NCI-H2107 treated with DMSO at 0.1 percent for 48 hours (cell line): Measurements from ENCODE around the gene MTHFD2L.
A peak's percentile ranks its signal among the peaks of the same experiment; 100 is the strongest.

Source experiments
- DNase-seq: peaks from one replicate; lab custom pipeline; 2025; ENCODE audit not compliant: unreplicated experiment; lab: John Stamatoyannopoulos, UW

The MTHFD2L gene

GRCh38 chr4:74294681-74295080 is 136.8 kb downstream of the MTHFD2L start:
- DNase-seq = no peak

GRCh38 chr4:74297539-74297938 is 139.6 kb downstream of the MTHFD2L start:
- no peak for DNase-seq

GRCh38 chr4:74304095-74304625 is 146.2 kb downstream of the MTHFD2L start:
- DNase-seq = no peak

GRCh38 chr4:74305000-74305399 is 147.1 kb downstream of the MTHFD2L start:
- DNase-seq = no peak

GRCh38 chr4:74307170-74307569 is 149.3 kb downstream of the MTHFD2L start:
- no peak for DNase-seq

DNA sequence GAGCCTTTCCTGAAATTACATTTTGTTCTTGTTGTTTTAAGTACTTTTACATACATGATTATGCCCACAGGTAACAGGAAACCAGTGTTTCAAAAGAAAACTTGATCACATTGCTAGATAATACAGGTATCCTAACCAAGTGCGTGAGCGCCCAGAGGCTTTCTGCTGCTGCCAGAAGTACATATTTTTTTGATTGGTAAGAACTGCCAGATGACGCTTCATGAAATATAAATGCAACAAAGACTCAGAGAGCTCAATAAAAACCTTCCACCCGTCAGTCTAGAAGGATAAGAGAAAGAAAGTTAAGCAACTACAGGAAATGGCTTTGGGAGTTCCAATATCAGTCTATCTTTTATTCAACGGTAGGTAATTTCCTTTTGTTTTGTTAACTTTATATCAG is 150.3 kb downstream of the MTHFD2L start, which contains the start of gene EPGN:
TSS of gene EPGN (plus strand) at position 256 of the 400 bp plus-strand sequence. CDS start at position 320, 64 bp downstream.
- DNase-seq = no peak

- DNase-seq = no peak
These were observed 151.3 kb downstream of the MTHFD2L start for GRCh38 chr4:74309223-74309622.

DNA sequence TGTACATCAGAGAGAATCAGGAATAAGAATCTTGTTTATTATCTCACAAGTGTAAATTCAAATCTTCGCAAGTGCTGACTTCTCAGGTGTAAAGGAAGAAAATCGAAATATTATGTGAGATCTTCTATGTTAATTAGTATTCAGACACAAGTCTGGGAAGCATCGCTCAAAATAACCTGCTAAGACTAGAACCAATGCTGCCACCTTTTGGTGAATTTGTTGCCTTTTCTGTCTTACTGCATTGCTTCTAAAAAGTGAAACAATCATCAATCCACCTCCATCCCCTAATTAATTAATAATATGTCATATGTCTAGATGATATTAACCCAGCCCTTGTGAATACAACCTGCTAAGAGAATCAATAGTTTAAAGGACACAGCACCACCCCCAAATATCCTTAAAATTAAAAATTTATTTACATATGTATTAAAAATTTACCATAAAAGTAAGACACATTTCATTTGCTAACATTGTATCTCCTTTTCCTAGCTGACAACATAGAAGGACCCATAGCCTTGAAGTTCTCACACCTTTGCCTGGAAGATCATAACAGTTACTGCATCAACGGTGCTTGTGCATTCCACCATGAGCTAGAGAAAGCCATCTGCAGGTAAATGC is 153.9 kb downstream of the MTHFD2L start:
- peak; percentile 1 for DNase-seq

DNA sequence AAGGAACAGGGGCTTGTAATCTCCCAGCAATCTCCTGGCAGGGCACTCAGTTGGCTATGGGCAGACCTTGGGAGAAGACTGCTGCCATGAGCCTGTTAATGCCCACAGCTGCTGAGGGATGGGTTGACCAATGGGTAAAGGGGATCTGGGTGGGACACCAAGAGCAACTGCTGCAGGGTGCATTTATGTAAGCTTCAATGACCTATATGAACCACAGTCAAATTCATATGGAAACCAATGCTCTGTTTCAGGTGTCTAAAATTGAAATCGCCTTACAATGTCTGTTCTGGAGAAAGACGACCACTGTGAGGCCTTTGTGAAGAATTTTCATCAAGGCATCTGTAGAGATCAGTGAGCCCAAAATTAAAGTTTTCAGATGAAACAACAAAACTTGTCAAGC is 156.4 kb downstream of the MTHFD2L start:
- DNase-seq = no peak

DNA sequence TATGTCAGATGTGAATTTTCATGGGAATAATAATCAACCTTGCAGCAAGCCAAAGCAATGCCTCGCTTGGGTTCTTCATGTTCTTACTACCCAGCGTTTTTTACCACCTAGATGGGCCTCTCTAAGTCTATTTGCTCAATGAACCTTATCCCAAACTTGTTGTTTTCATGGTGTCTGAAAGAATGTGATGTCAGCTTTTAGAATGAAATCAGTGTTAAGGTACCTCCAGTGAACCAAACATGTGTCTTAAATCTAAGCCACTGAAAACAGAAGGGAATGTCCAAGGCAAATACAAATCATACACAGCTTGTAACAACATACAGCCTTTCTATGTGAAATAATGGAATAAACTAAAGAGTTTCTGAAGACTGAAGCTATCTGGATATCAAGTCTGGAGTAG is 157.0 kb downstream of the MTHFD2L start:
- DNase-seq = no peak

DNA sequence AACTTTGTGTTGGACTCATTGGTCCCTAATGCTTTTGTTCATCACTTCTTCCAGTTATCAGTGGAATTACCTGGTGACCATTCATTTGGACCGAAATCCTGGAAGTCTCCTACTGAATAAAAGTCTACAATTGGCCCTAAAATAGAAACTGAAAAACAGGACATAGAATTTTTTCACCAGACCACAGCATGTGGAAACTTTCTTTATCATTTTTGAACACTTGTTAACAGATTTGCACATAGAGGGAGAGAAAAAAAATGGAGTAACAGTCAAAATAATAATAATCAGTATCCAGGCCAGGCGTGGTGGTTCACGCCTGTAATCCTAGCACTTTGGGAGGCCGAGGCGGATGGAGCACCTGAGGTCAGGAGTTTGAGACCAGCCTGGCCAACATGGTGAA is 157.5 kb downstream of the MTHFD2L start:
- DNase-seq = no peak

DNA sequence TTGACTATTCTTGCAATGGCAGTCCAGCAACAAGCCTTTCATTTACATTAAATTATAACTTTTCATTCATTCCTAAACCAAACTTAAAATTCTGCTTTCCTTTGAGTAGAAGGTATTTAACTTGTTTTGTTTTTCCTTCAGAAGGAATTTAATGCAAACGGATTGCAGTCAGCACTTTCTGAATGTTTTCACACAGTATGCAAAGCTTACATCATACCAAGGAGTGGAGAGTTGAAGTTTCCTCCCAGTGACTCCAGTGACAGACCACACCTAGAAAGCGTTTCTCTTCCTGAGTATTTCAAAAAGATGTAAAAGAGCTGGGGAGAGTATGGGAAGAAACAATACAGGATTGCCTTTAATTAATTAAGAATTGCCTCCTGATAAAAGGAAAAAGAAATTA is 158.5 kb downstream of the MTHFD2L start:
- DNase-seq = no peak

DNA sequence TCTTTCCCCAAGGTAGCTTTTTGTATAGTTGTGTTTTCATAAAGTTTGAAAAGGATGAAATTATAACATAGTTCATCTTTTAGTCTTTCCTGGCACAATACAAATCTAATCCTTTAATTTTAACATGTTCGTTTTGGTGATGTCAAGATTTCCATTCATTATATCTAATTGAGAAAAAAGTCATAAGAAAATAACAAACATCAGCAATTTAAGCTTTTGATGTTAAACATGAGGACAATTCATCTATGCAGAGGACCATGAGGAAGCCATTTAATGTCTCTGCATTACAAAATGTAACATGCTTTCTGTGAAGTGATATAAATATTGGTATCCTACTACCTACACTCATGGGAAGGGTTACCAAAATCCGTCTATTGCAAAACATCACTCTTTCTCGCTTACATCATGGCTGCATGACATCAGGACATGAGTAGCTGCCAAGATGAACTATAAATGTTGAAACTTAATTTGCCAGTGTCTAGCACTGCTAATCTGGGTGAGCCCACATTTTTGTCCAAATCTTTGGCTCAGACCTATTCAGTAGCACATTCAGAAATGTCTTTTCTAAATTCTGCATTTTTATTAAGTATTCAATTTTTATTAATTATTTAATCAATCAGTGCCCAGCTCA is 159.8 kb downstream of the MTHFD2L start:
- no peak for DNase-seq

DNA sequence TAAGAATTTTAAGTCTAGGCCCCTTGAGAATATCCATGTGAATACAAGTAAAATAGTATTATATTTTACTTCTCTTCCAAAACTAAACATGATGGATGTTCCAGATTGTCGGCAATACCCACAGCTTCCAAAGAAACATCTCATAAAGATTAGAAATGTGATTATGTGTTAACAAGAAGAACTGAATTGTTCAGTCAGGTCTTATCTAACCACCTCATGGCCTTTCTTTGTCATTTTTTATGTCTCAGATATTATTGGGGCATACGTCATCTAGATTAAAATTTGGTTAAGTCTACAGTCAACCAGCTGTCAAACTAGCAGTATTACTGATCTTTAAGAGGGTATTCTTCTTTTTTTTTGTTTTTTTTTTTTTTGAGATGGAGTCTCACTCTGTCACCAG is 160.4 kb downstream of the MTHFD2L start:
- no peak for DNase-seq

DNA sequence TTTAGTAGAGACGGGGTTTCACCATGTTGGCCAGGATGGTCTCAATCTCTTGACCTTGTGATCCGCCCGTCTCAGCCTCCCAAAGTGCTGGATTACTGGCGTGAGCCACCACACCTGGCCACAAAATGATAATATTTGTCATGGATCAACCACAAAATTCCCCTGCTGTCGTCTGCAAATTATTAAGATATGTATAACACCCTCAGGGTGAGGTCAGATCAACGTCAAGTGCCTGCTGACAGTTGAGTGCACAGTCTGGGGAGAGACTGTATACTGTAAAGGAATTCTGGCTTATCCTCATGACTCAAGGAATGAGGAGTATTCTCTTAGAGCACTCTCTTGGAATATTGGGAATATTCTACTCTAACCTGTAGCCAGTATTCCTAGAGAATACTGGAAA is 161.6 kb downstream of the MTHFD2L start:
- DNase-seq = no peak

- peak; percentile 11 for DNase-seq
These were observed 162.7 kb downstream of the MTHFD2L start for GRCh38 chr4:74320559-74321118.

- DNase-seq = no peak
These were observed 164.4 kb downstream of the MTHFD2L start for GRCh38 chr4:74322301-74322700.

GRCh38 chr4:74323663-74324062 is 165.7 kb downstream of the MTHFD2L start:
- no peak for DNase-seq

DNA sequence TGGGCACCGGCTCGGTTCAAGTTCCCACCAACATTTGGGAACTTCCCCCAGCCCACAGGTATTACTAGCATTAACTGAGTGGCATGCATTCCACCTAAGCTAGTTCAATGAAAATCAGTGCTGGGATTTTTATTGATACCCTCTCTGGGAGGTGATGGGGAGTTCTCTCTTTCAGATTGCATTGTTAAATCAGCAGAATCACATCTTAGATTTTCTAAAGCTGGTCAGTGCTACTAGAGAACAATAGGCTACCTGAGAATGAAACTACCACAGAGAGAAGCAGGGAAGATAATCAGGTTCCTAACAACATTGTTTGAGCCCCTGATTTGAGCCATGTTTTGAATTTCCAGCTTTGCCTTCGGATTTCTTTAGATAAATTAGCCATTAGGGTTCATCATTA is 166.3 kb downstream of the MTHFD2L start:
- no peak for DNase-seq

- no peak for DNase-seq
These were observed 168.0 kb downstream of the MTHFD2L start for GRCh38 chr4:74325886-74326285.

DNA sequence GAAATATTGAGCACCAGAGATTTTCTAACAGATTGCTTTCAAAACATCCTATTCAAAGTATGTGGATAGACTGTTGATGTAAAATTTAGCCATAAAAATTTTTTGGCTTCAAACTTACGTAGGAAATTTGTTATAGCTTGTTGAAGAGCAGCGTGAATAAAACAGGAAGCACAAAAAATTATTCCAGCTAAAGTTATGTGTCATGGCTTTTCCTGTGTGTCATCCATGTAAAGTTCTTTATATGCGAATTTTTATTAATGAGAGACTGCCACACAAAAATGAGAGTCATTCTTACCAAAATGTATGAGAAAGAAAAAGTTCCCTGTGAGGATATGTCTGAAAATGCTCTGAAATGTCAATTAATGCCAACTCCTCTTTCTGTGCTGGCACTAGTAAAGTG is 169.8 kb downstream of the MTHFD2L start:
- DNase-seq = no peak

DNA sequence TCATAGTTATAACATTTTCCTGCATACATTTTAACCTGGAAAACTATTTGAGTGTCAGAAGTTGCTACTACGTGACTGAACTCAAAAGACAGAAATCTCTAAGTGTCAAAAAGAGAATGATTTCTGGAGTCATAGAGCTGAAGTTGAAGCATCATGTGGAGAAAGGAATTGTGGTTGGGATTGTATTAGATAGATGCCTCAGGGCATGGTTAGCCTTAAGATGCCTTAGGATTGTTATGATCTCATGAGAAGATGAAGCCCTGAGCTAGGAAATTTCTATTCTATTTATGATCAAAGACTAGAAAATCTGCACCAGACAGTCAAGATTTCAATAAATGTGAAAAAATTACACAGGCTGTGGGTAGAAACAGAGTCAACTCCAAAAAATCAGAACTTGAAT is 170.6 kb downstream of the MTHFD2L start:
- DNase-seq = no peak
